ENCODE data around the gene MTFR1L. TPM values are rescaled to one million over a fixed set of nuclear protein-coding genes. Genes with fewer than 3 reads are reported as not detected.

MTFR1L gene
- 41.5 TPM for polyA plus RNA-seq (2013, experiment 1 of 4)
- 45.8 TPM for polyA plus RNA-seq (2013, experiment 2 of 4)
- polyA plus RNA-seq (2013, experiment 3 of 4): 36.0 TPM
- 43.3 TPM for polyA plus RNA-seq (2013, experiment 4 of 4)

DNA sequence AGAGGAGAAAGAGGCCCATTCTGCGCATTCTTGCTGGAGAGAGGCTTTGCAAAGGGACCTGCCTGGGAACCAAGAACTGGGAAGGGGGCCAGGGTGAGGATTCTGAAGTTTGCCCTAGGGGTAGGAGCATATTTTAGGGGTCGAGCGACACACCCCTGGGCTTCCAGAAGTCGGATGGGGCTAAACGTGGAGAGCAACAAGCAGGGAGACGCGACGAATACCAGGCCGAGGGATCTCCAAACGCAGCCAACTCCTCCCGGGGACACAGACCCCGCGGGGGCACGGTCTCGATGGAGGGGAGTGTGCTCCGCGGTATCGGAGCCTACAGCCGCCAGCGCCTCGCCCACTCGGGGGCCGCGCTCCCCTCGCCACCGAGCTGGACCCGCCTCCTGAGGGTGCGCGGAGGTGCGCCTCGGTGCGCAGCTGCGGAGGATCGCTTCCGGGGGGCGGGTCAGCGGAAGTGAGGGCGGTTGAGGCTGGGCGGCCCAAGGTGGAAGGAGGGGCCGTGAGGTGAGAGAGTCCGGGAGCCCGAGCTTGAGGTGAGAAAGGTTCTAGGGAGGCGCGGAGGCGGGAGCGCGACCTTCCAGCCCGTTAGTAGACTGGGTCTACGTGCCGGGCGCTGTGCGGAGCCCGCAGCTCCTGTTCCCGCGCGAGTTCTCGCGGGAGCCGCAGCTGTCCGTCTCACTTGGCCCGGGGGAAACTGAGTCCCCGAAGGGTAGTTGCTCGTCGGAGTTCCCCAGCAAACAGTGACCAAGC lies at the start of gene MTFR1L:
Gene MTFR1L, plus strand, starts transcription at position 464 of the 756 bp plus-strand sequence. CDS start 3,151 bp downstream, outside the sequence.
- H3K27ac ChIP-seq (ENCODE audit: insufficient read depth, low read depth, low read length, poor library complexity, severe bottlenecking): peak within 1 kb of the TSS; percentile 76
- H3K4me1 ChIP-seq (ENCODE audit: control insufficient read depth, insufficient read depth, low read length): peaks cover 16% of the 10 kb centered on the region
- H3K27me3 ChIP-seq (ENCODE audit: control insufficient read depth, insufficient read depth, low read length, poor library complexity, severe bottlenecking): peaks cover 12% of the 10 kb centered on the region
- 1% methylated on average over 64 of the region's 64 CpGs for WGBS, 2 experiments
- peaks cover 10% of the 10 kb centered on the region for H3K36me3 ChIP-seq (ENCODE audit: control insufficient read depth, insufficient read depth, low read length)
- peak within 1 kb of the TSS; percentile 96 for H3K4me3 ChIP-seq (ENCODE audit: insufficient read depth, low read depth, low read length)
- no peaks in the 10 kb centered on the region for H3K9me3 ChIP-seq (ENCODE audit: control insufficient read depth, low read length)

DNA sequence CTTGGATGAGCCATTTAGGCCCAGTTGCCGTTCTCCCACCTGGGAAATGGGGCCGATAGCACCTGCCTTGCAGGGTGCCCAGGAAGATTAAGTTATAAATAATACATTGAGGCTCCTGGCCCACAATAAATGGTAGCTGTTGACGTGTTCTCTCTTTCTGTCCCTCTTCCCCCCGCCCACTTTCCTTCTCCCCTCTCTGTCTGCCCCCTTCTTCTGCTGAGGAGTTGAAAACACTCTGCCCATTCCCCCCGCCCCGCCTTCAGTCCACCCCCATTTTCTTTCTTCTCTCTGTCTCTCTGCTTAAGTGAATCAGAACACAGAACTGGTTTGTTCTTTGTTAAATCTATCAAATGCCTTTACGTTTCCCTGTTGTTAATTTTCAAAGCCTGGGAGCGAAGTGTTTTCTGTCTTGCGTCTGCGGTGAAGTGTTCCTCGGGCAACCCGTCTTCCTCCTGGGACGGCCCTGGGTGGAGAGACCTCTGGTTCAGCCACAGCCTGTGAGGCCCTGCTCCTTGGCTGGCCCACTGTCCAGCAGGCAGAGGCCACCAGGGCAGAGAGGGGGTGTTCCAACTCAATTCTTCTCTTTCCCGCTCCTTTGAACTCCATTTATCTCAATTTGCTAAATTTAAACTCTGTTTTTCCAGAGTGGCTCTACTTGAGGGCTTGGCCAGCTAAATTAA lies 49.1 kb upstream of the MTFR1L start:
- H3K36me3 ChIP-seq (ENCODE audit: control insufficient read depth, insufficient read depth, low read length): no peaks in the 10 kb centered on the region
- no peaks in the 10 kb centered on the region for H3K27me3 ChIP-seq (ENCODE audit: control insufficient read depth, insufficient read depth, low read length, poor library complexity, severe bottlenecking)
- no peak overlapping the region for H3K27ac ChIP-seq (ENCODE audit: insufficient read depth, low read depth, low read length, poor library complexity, severe bottlenecking)
- no peak overlapping the region for H3K4me3 ChIP-seq (ENCODE audit: insufficient read depth, low read depth, low read length)
- WGBS, 2 experiments: 76 to 79% methylated on average over 14 of the region's 14 CpGs
- H3K4me1 ChIP-seq (ENCODE audit: control insufficient read depth, insufficient read depth, low read length): peaks cover 44% of the 10 kb centered on the region
- no peaks in the 10 kb centered on the region for H3K9me3 ChIP-seq (ENCODE audit: control insufficient read depth, low read length)

DNA sequence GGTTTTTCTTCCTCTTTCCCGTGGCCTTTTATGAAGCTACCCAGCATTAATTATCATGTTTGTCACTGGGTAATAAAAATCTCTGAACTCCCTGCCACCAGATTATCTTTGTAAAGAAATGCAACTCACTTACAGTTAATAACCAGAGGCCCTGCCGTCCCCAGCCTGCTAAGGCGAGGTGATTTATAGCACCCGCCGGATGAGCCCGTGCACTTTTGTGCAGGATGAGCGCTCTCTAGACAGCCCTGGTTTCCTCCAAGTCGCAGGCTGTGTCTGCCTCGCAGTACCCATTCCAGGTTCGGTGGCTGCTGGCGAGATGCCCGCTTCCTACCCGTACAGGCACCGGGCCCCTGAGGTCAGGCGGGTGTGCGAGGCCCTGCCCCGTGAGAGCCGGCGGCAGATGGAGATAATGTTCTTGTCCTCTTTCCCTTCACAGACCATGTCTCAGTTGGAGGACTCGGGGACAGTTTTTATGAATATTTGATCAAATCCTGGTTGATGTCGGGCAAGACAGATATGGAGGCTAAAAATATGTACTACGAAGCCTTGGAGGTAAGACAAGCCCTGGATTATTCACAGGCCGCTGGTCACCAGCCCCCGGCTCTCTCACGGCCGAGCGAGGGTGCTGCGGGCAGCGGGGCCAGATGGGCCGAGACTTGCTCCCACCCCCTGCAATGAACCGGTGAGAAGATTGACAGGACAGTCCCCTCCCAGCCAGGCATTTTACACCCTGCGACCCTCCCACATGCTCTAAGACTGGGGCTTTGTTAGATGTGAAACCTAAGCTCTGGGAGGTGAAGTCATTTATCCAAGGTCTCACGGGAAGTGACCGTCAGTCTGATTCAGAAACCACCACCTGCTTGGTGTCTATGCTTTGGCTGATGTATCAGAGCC lies 48.3 kb upstream of the MTFR1L start:
- Histone ChIP-seq H3K9me3 (ENCODE audit: control insufficient read depth, low read length) (no peaks in the 10 kb centered on the region), H3K27ac (ENCODE audit: insufficient read depth, low read depth, low read length, poor library complexity, severe bottlenecking) (peak overlapping the region; percentile 8), H3K4me3 (ENCODE audit: insufficient read depth, low read depth, low read length) (no peak overlapping the region), H3K27me3 (ENCODE audit: control insufficient read depth, insufficient read depth, low read length, poor library complexity, severe bottlenecking) (no peaks in the 10 kb centered on the region), H3K36me3 (ENCODE audit: control insufficient read depth, insufficient read depth, low read length) (no peaks in the 10 kb centered on the region), H3K4me1 (ENCODE audit: control insufficient read depth, insufficient read depth, low read length) (peaks cover 36% of the 10 kb centered on the region)
- WGBS, 2 experiments: 66 to 70% methylated on average over 34 of the region's 34 CpGs

DNA sequence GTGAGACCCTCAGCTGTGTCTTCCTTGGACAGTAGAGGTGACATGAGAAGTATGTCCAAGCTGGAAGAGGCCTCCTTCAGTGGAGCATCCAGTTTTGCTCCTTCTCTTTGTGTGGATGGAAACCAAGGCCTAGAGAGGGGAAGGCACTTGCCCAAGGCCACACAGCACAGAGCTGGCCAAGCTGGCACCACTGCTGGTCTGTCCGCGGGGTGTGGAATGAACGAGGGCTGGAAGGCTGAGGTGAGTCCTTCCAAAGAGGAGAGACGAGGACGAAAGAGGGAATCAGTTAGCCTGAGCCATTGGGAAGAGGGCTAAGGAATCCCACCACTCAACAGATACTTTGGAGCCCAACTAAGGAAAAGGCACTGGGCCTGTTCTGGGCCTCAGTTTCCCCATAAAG lies 47.6 kb upstream of the MTFR1L start:
- H3K4me1 ChIP-seq (ENCODE audit: control insufficient read depth, insufficient read depth, low read length): peaks cover 36% of the 10 kb centered on the region
- H3K27me3 ChIP-seq (ENCODE audit: control insufficient read depth, insufficient read depth, low read length, poor library complexity, severe bottlenecking): no peaks in the 10 kb centered on the region
- WGBS, 2 experiments: 96 to 98% methylated on average over 5 of the region's 5 CpGs
- no peaks in the 10 kb centered on the region for H3K9me3 ChIP-seq (ENCODE audit: control insufficient read depth, low read length)
- no peaks in the 10 kb centered on the region for H3K36me3 ChIP-seq (ENCODE audit: control insufficient read depth, insufficient read depth, low read length)
- no peak overlapping the region for H3K27ac ChIP-seq (ENCODE audit: insufficient read depth, low read depth, low read length, poor library complexity, severe bottlenecking)
- no peak overlapping the region for H3K4me3 ChIP-seq (ENCODE audit: insufficient read depth, low read depth, low read length)

DNA sequence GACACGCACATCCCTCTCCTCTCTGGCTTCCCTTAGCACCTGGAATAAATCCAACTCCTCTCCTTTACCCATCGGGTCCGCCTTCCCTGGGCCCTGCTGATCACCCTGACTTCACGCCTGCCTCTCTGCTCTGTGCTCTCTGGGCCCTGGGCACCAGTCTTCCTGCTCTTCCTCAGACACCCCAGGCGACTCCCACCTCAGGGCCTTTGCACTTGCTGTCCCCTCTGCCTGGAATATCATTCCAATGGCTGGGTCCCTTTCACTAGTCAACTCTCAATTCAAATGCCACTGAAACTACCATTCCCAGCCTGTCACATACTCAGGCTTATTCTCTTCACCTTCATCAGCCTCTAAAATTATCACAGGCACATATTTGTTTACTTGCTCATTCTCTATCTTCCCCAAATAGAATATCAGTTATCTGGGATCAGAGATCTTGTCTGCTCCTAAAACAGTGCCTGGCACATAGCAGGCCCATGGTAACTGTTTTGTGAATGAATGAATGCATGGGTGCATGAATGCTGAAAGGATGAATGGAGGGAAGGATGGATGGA lies 47.0 kb upstream of the MTFR1L start:
- 92 to 96% methylated on average over 5 of the region's 5 CpGs for WGBS, 2 experiments
- peaks cover 36% of the 10 kb centered on the region for H3K4me1 ChIP-seq (ENCODE audit: control insufficient read depth, insufficient read depth, low read length)
- no peak overlapping the region for H3K27ac ChIP-seq (ENCODE audit: insufficient read depth, low read depth, low read length, poor library complexity, severe bottlenecking)
- H3K4me3 ChIP-seq (ENCODE audit: insufficient read depth, low read depth, low read length): no peak overlapping the region
- H3K9me3 ChIP-seq (ENCODE audit: control insufficient read depth, low read length): no peaks in the 10 kb centered on the region
- no peaks in the 10 kb centered on the region for H3K27me3 ChIP-seq (ENCODE audit: control insufficient read depth, insufficient read depth, low read length, poor library complexity, severe bottlenecking)
- H3K36me3 ChIP-seq (ENCODE audit: control insufficient read depth, insufficient read depth, low read length): no peaks in the 10 kb centered on the region

DNA sequence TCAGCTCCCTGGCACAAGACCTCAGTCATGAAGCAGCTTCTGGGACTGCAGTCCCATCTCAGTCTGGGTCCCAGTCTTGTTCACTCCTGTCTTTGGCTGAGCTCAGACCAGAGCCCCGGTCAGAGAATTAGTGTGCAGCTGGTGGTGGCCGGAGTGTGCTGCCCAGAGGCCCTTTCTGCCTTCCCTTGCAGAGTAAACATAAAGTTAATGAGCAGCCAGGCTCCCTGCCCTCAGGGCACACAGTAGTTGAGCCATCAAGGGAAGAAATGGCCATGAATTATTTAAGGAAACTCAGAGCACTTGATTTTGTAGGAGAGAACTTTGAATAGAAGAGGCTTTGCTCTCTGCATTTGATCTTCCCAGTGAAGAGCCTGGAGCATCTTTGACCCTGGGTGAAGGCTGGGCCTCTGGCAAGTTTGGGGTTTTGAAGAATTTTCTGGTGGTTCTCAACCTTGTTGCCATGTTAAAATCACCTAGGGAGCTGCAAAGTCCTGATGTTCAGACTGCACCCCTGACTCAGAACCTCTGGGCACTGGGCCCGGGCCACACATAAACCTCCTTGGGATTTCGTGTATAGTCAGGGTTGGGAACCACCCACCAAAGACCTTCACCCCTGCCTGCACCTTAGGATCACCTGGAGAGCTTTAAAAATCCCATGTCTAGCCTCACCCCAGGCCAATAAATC lies 46.2 kb upstream of the MTFR1L start:
- Histone ChIP-seq H3K4me3 (ENCODE audit: insufficient read depth, low read depth, low read length) (no peak overlapping the region), H3K27ac (ENCODE audit: insufficient read depth, low read depth, low read length, poor library complexity, severe bottlenecking) (no peak overlapping the region), H3K9me3 (ENCODE audit: control insufficient read depth, low read length) (no peaks in the 10 kb centered on the region), H3K27me3 (ENCODE audit: control insufficient read depth, insufficient read depth, low read length, poor library complexity, severe bottlenecking) (no peaks in the 10 kb centered on the region), H3K4me1 (ENCODE audit: control insufficient read depth, insufficient read depth, low read length) (peaks cover 36% of the 10 kb centered on the region), H3K36me3 (ENCODE audit: control insufficient read depth, insufficient read depth, low read length) (no peaks in the 10 kb centered on the region)
- WGBS, 2 experiments: 84 to 88% methylated on average over 4 of the region's 4 CpGs

DNA sequence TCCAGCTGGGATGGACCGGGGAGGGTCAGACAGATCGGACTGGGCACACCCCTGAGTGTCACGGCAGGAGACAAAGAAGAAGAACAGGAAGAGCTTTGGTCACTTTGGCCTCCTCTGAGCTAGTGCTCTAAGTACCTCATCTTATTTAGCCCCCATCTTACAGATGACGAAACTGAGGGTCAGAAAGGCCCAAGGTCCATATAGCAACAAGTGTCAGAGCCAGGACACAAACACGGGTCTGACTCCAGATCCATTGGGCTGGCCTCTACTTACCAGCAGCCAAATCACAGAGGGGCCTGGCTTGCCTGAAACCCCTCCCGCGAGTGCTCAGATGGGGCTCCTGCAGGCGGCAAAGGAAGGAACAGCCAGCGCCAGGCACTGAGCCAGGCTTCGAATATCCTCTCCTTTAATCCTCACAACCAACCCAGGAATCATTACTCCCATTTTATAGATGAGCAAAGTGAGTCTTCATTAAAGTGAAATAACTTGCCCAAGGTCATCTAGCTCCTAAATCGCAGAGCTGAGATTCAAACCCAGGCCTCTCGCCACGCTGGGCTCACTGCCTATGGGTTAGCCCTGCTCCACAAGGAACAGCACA lies 45.4 kb upstream of the MTFR1L start:
- Histone ChIP-seq H3K4me3 (ENCODE audit: insufficient read depth, low read depth, low read length) (no peak overlapping the region), H3K4me1 (ENCODE audit: control insufficient read depth, insufficient read depth, low read length) (peaks cover 36% of the 10 kb centered on the region), H3K27me3 (ENCODE audit: control insufficient read depth, insufficient read depth, low read length, poor library complexity, severe bottlenecking) (no peaks in the 10 kb centered on the region), H3K27ac (ENCODE audit: insufficient read depth, low read depth, low read length, poor library complexity, severe bottlenecking) (no peak overlapping the region), H3K9me3 (ENCODE audit: control insufficient read depth, low read length) (no peaks in the 10 kb centered on the region), H3K36me3 (ENCODE audit: control insufficient read depth, insufficient read depth, low read length) (no peaks in the 10 kb centered on the region)
- 90 to 93% methylated on average over 13 of the region's 13 CpGs for WGBS, 2 experiments

DNA sequence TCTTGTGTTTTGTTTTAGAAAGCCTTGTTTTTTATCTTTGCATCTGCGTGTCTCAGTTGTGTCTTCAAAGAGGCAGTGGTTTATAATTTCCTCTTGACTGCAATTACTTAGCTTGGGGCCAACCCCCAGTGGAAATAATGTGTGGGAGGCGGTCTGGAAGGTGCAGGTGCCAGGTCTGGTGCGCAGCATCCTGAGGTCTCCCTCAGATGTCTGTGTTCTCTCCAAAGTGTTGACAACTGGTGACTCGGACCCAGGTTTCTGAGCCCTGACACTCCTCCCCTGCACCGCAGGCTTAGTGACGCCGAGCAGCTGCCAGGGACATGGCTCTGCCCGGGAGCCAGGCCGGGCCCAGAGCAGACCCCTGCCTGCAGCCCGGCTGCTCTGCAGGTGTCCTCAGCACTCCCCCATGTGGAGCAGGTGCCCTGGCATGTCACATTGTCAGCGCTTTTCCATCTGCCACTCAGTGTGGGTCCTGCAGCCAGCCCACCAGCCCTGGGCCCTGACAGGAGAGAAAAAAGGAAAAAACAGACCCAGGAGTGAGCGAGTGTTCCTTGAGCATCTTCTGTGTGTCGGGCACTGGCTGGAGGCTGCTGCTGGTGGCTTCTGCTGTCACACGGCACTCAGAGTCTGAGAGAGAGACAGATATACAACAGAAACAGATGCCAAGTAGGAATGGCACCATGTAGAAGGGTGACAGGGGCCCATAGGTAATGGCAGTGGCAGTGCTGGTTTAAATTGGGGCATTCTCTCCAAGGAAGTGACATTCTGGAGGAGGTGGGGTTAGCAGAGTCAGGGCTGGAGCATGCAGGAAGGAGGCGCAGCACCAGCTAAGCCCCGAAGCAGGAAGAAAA lies 44.6 kb upstream of the MTFR1L start:
- no peaks in the 10 kb centered on the region for H3K27me3 ChIP-seq (ENCODE audit: control insufficient read depth, insufficient read depth, low read length, poor library complexity, severe bottlenecking)
- 72 to 74% methylated on average over 16 of the region's 16 CpGs for WGBS, 2 experiments
- H3K36me3 ChIP-seq (ENCODE audit: control insufficient read depth, insufficient read depth, low read length): no peaks in the 10 kb centered on the region
- no peak overlapping the region for H3K27ac ChIP-seq (ENCODE audit: insufficient read depth, low read depth, low read length, poor library complexity, severe bottlenecking)
- peaks cover 32% of the 10 kb centered on the region for H3K4me1 ChIP-seq (ENCODE audit: control insufficient read depth, insufficient read depth, low read length)
- no peak overlapping the region for H3K4me3 ChIP-seq (ENCODE audit: insufficient read depth, low read depth, low read length)
- H3K9me3 ChIP-seq (ENCODE audit: control insufficient read depth, low read length): no peaks in the 10 kb centered on the region
